OCI-LY1 (cell line): ENCODE results near the gene DHRS7B.
A peak's percentile ranks its signal among the peaks of the same experiment; 100 is the strongest.

Experiments used
- H2AFZ ChIP-seq: fragments of 200-600 bp; sonication (generic), shearing (Covaris generic); 2 replicates; pipeline ENCODE4 v1.6.0; 2014; ENCODE audit warnings: antibody characterized with exemption, mild to moderate bottlenecking, low read length
- H3F3A ChIP-seq: fragments of 200-600 bp; sonication (generic), shearing (Covaris generic); 2 replicates; pipeline ENCODE4 v1.6.0; 2014; ENCODE audit warnings: mild to moderate bottlenecking, antibody characterized with exemption, low read length, moderate library complexity; ENCODE audit not compliant: insufficient read depth
- H3K27ac ChIP-seq: fragments of 200-600 bp; sonication (generic); 2 replicates; pipeline ENCODE4 v1.5.1; 2014; ENCODE audit warnings: low read length, mixed run types, mild to moderate bottlenecking, low read depth; ENCODE audit not compliant: poor library complexity, severe bottlenecking
- H3K27me3 ChIP-seq: fragments of 200-600 bp; sonication (generic); 2 replicates; pipeline ENCODE4 v1.6.0; 2014; ENCODE audit warnings: antibody characterized with exemption, mild to moderate bottlenecking, low read length, moderate library complexity; ENCODE audit not compliant: insufficient read depth
- H3K36me3 ChIP-seq: fragments of 200-600 bp; sonication (generic); 2 replicates; pipeline ENCODE4 v1.6.1; 2014; ENCODE audit warnings: mild to moderate bottlenecking, antibody characterized with exemption, low read length, moderate library complexity, mixed read lengths; ENCODE audit not compliant: insufficient read depth
- H3K4me1 ChIP-seq: fragments of 200-600 bp; sonication (generic); 2 replicates; pipeline ENCODE4 v1.5.1; 2014; ENCODE audit warnings: mild to moderate bottlenecking, low read length, moderate library complexity; ENCODE audit not compliant: insufficient read depth, severe bottlenecking
- H3K4me2 ChIP-seq: fragments of 200-600 bp; sonication (generic), shearing (Covaris generic); 2 replicates; pipeline ENCODE4 v1.6.1; 2014; ENCODE audit warnings: low read length
- H3K4me3 ChIP-seq: fragments of 200-600 bp; sonication (generic); 2 replicates; pipeline ENCODE4 v1.5.1; 2014; ENCODE audit warnings: low read length, low read depth, mild to moderate bottlenecking, mixed read lengths; ENCODE audit not compliant: poor library complexity, severe bottlenecking
- H3K79me2 ChIP-seq: fragments of 200-600 bp; shearing (Covaris generic); 2 replicates; pipeline ENCODE4 v1.6.1; 2016; ENCODE audit warnings: mixed run types, low read length, mixed read lengths; ENCODE audit not compliant: insufficient read depth
- H3K9ac ChIP-seq: fragments of 200-600 bp; sonication (generic), shearing (Covaris generic); 2 replicates; pipeline ENCODE4 v1.6.1; 2014; ENCODE audit warnings: mild to moderate bottlenecking, low read length, mixed read lengths
- H3K9me2 ChIP-seq: fragments of 200-600 bp; sonication (generic), shearing (Covaris generic); 2 replicates; pipeline ENCODE4 v1.6.1; 2014; ENCODE audit warnings: low read depth, mild to moderate bottlenecking, low read length, mixed read lengths
- H3K9me3 ChIP-seq: fragments of 200-600 bp; shearing (Covaris generic); 2 replicates; pipeline ENCODE4 v1.6.1; 2014; ENCODE audit warnings: low read length, mixed read lengths
- H4K20me1 ChIP-seq: fragments of 200-600 bp; sonication (generic), shearing (Covaris generic); 2 replicates; pipeline ENCODE4 v1.6.0; 2016; ENCODE audit warnings: mild to moderate bottlenecking, low read length; ENCODE audit not compliant: insufficient read depth
- CTCF ChIP-seq: fragments of 200-600 bp; sonication (generic), shearing (Covaris generic); IDR thresholded peaks from 2 replicates; pipeline ENCODE4 v1.5.1; 2017; ENCODE audit warnings: mild to moderate bottlenecking, antibody characterized with exemption, low read length, moderate library complexity, mixed read lengths
- EZH2 ChIP-seq: fragments of 200-600 bp; sonication (generic), shearing (Covaris generic); IDR thresholded peaks from 2 replicates; pipeline ENCODE4 v1.8.0; 2017; ENCODE audit warnings: borderline replicate concordance, mixed run types, mild to moderate bottlenecking, antibody characterized with exemption, low read length, moderate library complexity, mixed read lengths

DHRS7B gene

GRCh38 chr17:21199856-21200255, 73.1 kb downstream of the DHRS7B start:
- no peak overlapping the region for H2AFZ ChIP-seq
- no peaks in the 10 kb centered on the region for H3K9me3 ChIP-seq
- H3F3A ChIP-seq: no peaks in the 10 kb centered on the region
- H3K36me3 ChIP-seq: peaks cover 27% of the 10 kb centered on the region
- TF ChIP-seq EZH2 (no peak), CTCF (no peak)
- H4K20me1 ChIP-seq: no peaks in the 10 kb centered on the region
- H3K4me3 ChIP-seq: peak overlapping the region; percentile 47
- peak overlapping the region; percentile 89 for H3K27ac ChIP-seq
- no peaks in the 10 kb centered on the region for H3K27me3 ChIP-seq
- peaks cover 19% of the 10 kb centered on the region; the same call in 1 of the 2 replicates for H3K79me2 ChIP-seq
- peaks cover 34% of the 10 kb centered on the region for H3K4me1 ChIP-seq
- H3K9ac ChIP-seq: peak overlapping the region; percentile 56; the same call in 1 of the 2 replicates
- H3K4me2 ChIP-seq: peak overlapping the region; percentile 62
- H3K9me2 ChIP-seq: no peaks in the 10 kb centered on the region

GRCh38 chr17:21200590-21201297, 74.0 kb downstream of the DHRS7B start:
- Histone ChIP-seq H3K79me2 (peaks cover 23% of the 10 kb centered on the region), H3K9me2 (no peaks in the 10 kb centered on the region), H2AFZ (no peak overlapping the region), H3K27me3 (no peaks in the 10 kb centered on the region), H3F3A (no peaks in the 10 kb centered on the region), H3K9ac (peak overlapping the region; percentile 56; the same call in 1 of the 2 replicates), H4K20me1 (no peaks in the 10 kb centered on the region), H3K4me2 (peak overlapping the region; percentile 62), H3K36me3 (peaks cover 30% of the 10 kb centered on the region), H3K9me3 (no peaks in the 10 kb centered on the region), H3K27ac (peak overlapping the region; percentile 89), H3K4me1 (peaks cover 33% of the 10 kb centered on the region), H3K4me3 (peak overlapping the region; percentile 47)
- no peak for TF ChIP-seq CTCF
- TF ChIP-seq EZH2: no peak

- Histone ChIP-seq H3K4me3 (peak overlapping the region; percentile 47), H4K20me1 (no peaks in the 10 kb centered on the region), H3K4me1 (peaks cover 33% of the 10 kb centered on the region), H2AFZ (no peak overlapping the region), H3K9ac (no peak overlapping the region; the same call in 1 of the 2 replicates), H3K4me2 (peak overlapping the region; percentile 62), H3K79me2 (peaks cover 28% of the 10 kb centered on the region), H3K27ac (peak overlapping the region; percentile 89), H3F3A (no peaks in the 10 kb centered on the region), H3K9me2 (no peaks in the 10 kb centered on the region), H3K27me3 (no peaks in the 10 kb centered on the region), H3K36me3 (peaks cover 33% of the 10 kb centered on the region), H3K9me3 (no peaks in the 10 kb centered on the region)
- TF ChIP-seq CTCF (no peak), EZH2 (no peak)
Measured at GRCh38 chr17:21201298-21201595, 74.5 kb downstream of the DHRS7B start.
